Chondrocyte (in vitro differentiated cells): ENCODE measurements around the gene FAF2. TPM values are rescaled to one million over a fixed set of nuclear protein-coding genes. Genes with fewer than 3 reads are reported as not detected.

Experiments
- DNase-seq: peaks from one replicate; pipeline ENCODE4 v3.0.0; 2021; ENCODE audit warnings: mixed read lengths, low spot score
- H3K27ac Mint-ChIP-seq: one replicate; pipeline ENCODE4 v1.8.0; 2021; ENCODE audit warnings: mild to moderate bottlenecking, moderate library complexity, mixed read lengths; ENCODE audit not compliant: unreplicated experiment
- H3K27me3 Mint-ChIP-seq: 2 replicates; pipeline ENCODE4 v1.8.0; 2021; ENCODE audit warnings: low read depth, mixed read lengths
- H3K36me3 Mint-ChIP-seq: 2 replicates; pipeline ENCODE4 v1.8.0; 2021; ENCODE audit warnings: low read depth, mixed read lengths
- H3K4me1 Mint-ChIP-seq: 2 replicates; pipeline ENCODE4 v1.8.0; 2021; ENCODE audit warnings: low read depth, mild to moderate bottlenecking, mixed read lengths
- H3K4me3 Mint-ChIP-seq: one replicate; pipeline ENCODE4 v1.8.0; 2021; ENCODE audit warnings: mild to moderate bottlenecking, moderate library complexity, mixed read lengths; ENCODE audit not compliant: unreplicated experiment
- H3K9me3 Mint-ChIP-seq: 2 replicates; pipeline ENCODE4 v1.8.0; 2021; ENCODE audit warnings: low read depth, mixed read lengths
- total RNA-seq: library from RNA; stranded (reverse); gene quantifications from 3 replicates; pipeline ENCODE4 v1.2.1, GENCODE V29; 2021
- TF ChIP-seq, protein P1 (sequence below): fragments of 200-600 bp; sonication (generic); IDR thresholded peaks from 2 replicates; pipeline ENCODE4 v1.5.0; 2021; ENCODE audit warnings: antibody characterized with exemption, mild to moderate bottlenecking, moderate library complexity

The FAF2 gene
- total RNA-seq, 1 donor from 2014 or later, result 40.0 TPM

DNA sequence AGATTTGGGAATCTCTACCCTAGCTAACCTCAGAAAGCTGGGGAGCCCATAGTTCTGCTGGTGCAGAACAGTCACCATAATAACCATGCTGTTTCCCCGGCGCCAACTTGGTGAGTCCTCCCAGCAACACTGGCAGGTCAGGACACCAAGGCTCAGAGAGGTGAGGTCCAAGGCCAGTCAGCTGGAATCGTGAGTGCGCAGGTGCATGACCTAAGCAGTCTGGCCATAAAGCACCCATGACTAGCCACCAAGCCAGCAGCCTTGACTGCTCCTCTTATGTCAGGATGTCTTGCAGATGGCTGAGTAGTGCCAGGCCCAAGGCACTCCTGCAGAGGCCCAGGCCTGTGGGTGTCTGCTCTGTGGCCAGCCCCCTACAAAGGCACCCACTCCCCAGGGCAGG, 86.5 kb downstream of the FAF2 start:
- Mint-ChIP-seq H3K4me1 (peaks cover 43% of the 10 kb centered on the region), H3K4me3 (no peak overlapping the region), H3K27me3 (no peaks in the 10 kb centered on the region), H3K36me3 (peaks cover 2% of the 10 kb centered on the region), H3K9me3 (no peaks in the 10 kb centered on the region), H3K27ac (peak overlapping the region; percentile 85)
- no peak for DNase-seq
- TF ChIP-seq, protein P1, sequence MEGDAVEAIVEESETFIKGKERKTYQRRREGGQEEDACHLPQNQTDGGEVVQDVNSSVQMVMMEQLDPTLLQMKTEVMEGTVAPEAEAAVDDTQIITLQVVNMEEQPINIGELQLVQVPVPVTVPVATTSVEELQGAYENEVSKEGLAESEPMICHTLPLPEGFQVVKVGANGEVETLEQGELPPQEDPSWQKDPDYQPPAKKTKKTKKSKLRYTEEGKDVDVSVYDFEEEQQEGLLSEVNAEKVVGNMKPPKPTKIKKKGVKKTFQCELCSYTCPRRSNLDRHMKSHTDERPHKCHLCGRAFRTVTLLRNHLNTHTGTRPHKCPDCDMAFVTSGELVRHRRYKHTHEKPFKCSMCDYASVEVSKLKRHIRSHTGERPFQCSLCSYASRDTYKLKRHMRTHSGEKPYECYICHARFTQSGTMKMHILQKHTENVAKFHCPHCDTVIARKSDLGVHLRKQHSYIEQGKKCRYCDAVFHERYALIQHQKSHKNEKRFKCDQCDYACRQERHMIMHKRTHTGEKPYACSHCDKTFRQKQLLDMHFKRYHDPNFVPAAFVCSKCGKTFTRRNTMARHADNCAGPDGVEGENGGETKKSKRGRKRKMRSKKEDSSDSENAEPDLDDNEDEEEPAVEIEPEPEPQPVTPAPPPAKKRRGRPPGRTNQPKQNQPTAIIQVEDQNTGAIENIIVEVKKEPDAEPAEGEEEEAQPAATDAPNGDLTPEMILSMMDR, result no peak

DNA sequence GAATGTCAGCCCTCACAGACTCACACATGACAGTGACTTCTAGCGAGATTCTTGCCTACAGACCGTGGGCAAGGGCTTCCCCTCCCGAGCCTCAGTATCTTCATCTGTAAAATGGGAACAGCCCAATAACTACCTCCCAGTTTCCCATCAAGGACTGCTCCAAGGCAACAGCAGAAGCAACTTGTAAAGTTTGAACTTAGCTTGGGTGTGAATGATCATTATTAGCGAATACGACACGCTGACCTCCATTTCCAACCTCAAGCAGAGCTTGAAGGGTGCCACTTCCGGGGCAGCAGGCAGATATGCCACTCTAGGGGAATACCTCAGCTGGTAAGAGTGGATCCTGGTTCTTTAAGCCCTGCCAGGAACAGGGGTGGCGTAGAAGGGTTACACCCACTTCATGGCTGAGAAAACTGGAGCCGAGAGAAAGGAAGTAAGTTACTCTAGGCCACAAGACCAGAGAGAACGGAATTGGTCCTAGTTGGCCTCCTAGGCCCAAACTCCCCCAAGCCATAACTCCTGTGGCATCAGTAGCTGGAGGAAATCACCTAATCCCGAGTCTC, 87.0 kb downstream of the FAF2 start:
- Mint-ChIP-seq H3K4me1 (peaks cover 43% of the 10 kb centered on the region), H3K27me3 (no peaks in the 10 kb centered on the region), H3K27ac (peak overlapping the region; percentile 85), H3K9me3 (no peaks in the 10 kb centered on the region), H3K4me3 (peak overlapping the region; percentile 91), H3K36me3 (peaks cover 2% of the 10 kb centered on the region)
- TF ChIP-seq, protein P1, result no peak
- no peak for DNase-seq

DNA sequence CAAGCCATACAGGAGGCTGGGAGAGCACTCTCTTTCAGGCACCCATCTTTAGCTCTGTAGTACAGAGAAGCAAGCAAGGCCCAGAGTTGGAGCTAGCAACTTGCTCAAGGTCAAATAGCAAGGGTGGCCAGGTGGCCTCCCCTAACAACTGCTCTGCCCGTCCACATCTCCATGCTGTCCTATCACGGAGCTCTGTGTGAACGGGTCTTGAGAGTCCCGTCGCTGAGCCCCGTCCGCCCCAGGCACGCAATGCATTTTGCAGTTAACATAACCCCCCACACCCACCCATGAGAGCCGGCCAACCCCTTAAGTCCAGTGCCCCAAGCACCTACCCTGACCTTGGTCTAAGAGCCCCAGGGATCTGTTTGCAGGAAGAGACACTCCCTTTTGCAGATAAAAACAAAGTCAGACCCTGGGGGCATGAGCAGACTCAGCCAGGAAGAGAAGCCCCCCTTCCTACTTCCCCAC, 87.5 kb downstream of the FAF2 start:
- H3K27ac Mint-ChIP-seq, result peak overlapping the region; percentile 85
- TF ChIP-seq, protein P1, result no peak
- peak overlapping the region; percentile 91 for H3K4me3 Mint-ChIP-seq
- peaks cover 2% of the 10 kb centered on the region for H3K36me3 Mint-ChIP-seq
- no peaks in the 10 kb centered on the region for H3K27me3 Mint-ChIP-seq
- peaks cover 48% of the 10 kb centered on the region for H3K4me1 Mint-ChIP-seq
- no peak for DNase-seq
- no peaks in the 10 kb centered on the region for H3K9me3 Mint-ChIP-seq

DNA sequence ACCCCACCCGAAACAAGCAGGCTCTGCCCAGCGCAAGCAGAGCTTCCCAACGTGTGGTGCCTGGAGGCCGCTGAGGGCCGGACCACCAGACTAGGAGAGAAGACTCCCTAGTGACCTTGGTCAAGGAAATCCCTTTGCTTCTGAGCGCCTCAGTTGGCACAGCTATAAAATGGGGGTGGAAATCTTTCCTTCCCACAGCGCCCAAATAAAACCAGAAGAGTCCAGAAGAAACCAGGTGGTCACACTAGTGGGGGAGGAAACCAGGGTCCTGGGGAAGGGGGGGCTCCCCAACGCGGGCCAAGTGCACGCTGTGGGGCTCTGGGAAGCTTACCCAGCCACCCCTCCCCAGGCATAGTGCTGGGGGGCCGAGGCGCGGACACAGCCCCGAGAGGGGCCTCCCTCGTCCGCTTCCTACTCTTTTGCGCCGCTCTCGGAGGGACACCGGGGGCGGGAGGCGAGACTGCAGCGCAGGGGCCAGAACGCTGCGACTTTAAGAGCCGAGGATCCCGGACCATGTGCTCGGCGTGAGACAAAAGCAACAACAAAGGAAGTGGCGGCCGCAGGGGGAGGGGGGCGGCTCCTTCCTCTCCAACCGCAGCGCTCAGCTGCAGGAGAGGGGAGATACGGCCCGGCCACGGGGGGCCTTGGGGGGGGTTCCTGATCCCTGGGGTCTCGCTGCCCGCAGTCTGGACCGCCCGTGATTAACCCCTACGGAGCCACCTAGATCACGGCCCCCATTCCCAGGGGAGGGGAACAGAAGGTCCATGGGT, 88.1 kb downstream of the FAF2 start:
- no peaks in the 10 kb centered on the region for H3K27me3 Mint-ChIP-seq
- H3K27ac Mint-ChIP-seq, result peak overlapping the region; percentile 85
- peaks cover 54% of the 10 kb centered on the region for H3K4me1 Mint-ChIP-seq
- H3K36me3 Mint-ChIP-seq, result no peaks in the 10 kb centered on the region
- peak; percentile 90 for DNase-seq
- H3K4me3 Mint-ChIP-seq, result peak overlapping the region; percentile 91
- TF ChIP-seq, protein P1, result no peak
- H3K9me3 Mint-ChIP-seq, result no peaks in the 10 kb centered on the region

DNA sequence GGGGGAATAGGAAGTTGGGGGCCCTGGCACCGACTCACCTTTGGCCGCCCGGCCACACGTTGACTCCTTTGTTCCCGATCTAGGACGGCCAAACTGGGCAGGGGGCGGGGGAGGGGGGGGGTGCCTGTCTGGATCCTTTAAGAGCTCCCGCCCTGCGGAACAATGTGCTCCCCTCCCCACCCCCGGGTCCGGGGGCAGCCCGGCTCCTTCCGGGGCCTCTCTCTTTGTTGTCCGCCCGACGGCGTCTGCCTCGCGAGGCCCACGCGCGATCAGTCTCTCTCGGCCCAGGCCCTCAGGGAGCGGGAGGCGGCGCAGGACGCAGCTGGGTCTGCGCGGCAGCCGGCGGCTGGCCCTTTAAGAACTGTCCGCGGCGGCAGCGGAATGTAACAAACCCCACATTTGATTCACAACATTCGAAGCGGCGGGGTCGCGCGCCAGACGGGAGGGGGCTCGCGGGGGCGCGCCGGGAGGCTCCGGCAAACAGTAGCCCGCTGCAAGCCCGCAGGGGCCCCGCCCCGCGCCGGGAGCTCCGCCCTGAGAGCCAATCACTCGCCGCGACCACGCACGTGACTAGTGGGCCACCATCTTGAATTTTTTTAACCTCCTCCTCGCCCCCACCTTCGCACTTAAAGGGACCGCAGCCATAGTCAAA, 88.8 kb downstream of the FAF2 start, which contains the start of gene RNF44:
RNF44 (minus strand) TSS at position 501 of the 652 bp plus-strand sequence. CDS start 4,930 bp downstream, outside the sequence.
- TF ChIP-seq, protein P1, result no peak
- Mint-ChIP-seq H3K36me3 (no peaks in the 10 kb centered on the region), H3K4me1 (peaks cover 61% of the 10 kb centered on the region), H3K27me3 (no peaks in the 10 kb centered on the region), H3K27ac (peak within 1 kb of the TSS; percentile 99), H3K4me3 (peak within 1 kb of the TSS; percentile 91), H3K9me3 (no peaks in the 10 kb centered on the region)
- DNase-seq, result peak; percentile 99
